Stimulated activated CD8-positive, alpha-beta memory T cell treated with anti-CD3 and anti-CD28 coated beads, Interleukin-2, amount 100 ng/mL, for 1 hour (primary cell): ENCODE measurements around the gene MTUS2.

Source experiments
- DNase-seq, 2 donors: peaks; one replicate each; pipeline ENCODE4 v3.0.0-alpha.2; 2020; ENCODE audit warnings: low read depth in 2 of 2

MTUS2 gene

DNA sequence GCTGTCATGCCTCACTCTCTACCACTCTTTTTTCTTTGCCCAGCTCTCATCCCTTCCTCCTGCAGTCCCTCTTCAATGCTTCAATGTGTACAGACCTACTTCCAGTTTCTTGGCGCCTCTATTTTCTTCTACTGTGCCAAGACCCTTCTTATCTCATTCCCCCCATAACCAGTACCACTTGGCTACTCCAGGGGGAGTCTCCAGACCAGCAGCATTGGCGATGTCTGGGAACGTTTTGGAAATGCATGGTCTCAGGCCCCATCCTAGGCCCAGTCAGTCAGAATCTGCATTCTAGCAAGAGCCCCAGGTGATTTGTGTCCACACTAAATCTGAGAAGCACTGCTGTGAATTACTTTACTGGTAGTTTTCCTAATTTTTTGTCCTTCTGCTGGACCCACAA is 577.1 kb downstream of the MTUS2 start:
- no peak for DNase-seq

DNA sequence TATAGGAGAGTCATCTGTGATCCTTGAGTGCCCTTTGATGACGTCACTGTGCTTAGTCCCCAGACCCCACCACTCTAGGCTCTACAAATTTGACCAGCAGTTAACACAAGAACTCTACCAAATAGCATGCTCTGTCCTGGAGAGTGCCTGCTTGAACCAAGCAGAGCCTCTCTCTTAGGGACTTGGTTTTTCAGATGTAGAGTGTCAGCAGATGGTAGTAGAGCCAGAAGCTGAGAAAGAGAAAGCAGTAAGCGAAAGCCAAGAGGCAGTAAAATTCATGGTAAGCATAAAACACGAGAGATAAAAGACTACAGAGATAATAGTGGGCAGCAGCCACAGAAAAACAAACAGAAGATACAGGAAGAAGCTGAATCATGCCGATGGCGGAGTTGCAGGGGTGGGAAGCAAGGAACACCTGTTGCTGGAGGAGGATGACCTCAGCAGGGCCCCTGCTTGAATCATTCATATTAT is 582.1 kb downstream of the MTUS2 start:
- DNase-seq = no peak

- DNase-seq = no peak
These were observed 585.3 kb downstream of the MTUS2 start for GRCh38 chr13:29405401-29405800.

DNA sequence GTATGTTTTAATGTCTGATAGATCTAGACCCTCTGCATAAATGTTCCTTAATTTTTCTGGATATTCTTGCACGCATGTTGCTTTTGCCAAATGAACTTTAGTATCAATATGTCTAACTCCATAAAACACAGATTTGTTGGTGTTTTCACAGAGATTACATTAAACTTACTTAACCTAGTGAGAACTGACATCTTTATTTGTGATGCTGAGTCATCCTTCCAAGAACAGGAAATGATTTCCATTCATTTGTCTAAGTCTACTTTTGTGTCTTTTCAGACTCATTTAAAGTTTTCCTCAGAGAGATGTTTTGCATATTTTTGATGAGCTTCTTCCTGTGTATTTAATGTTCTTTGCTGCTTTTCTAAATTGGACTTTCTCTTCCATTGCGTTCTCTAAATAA is 591.3 kb downstream of the MTUS2 start:
- DNase-seq = no peak

GRCh38 chr13:29418026-29418425 is 597.9 kb downstream of the MTUS2 start:
- DNase-seq = no peak

DNA sequence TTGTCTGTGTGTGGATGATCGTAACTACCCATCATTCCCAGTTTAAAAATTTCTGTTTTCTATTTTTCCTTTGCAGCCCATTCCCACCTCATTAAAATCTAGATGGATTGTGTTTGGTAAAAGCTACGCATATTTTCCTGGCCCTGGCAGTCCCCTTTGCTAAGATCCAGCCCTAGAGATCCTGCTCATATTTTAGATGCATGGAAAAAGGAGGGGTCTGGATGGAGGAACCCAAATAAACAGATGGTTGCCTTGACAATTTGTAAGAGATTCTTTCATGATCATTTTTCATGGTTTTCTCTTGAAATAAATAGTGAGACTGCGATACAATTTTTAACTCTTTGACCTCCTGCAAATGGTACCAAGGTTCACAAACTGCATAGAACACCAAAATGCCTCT is 601.0 kb downstream of the MTUS2 start:
- DNase-seq = no peak

- no peak for DNase-seq
These were observed 601.9 kb downstream of the MTUS2 start for GRCh38 chr13:29422015-29422414.

GRCh38 chr13:29423050-29423449 is 602.9 kb downstream of the MTUS2 start:
- no peak for DNase-seq

DNA sequence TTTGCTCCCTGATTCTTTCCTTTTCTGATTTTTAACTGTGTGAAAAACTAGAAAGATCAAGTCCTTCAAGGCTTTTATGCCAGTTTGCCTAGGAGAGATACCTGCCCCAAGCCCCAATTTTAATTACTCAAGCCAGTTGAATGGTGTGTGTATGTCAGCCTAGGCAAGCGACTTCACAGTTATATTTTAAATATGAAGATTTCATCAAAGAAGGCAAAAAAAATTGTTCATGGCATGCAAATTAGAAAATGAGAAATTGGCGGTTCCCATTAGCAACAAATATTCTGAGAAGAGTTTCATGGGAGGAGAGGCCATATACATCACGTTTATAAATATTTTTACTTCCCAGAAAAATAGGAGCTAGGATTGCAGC is 607.8 kb downstream of the MTUS2 start:
- DNase-seq = no peak

DNA sequence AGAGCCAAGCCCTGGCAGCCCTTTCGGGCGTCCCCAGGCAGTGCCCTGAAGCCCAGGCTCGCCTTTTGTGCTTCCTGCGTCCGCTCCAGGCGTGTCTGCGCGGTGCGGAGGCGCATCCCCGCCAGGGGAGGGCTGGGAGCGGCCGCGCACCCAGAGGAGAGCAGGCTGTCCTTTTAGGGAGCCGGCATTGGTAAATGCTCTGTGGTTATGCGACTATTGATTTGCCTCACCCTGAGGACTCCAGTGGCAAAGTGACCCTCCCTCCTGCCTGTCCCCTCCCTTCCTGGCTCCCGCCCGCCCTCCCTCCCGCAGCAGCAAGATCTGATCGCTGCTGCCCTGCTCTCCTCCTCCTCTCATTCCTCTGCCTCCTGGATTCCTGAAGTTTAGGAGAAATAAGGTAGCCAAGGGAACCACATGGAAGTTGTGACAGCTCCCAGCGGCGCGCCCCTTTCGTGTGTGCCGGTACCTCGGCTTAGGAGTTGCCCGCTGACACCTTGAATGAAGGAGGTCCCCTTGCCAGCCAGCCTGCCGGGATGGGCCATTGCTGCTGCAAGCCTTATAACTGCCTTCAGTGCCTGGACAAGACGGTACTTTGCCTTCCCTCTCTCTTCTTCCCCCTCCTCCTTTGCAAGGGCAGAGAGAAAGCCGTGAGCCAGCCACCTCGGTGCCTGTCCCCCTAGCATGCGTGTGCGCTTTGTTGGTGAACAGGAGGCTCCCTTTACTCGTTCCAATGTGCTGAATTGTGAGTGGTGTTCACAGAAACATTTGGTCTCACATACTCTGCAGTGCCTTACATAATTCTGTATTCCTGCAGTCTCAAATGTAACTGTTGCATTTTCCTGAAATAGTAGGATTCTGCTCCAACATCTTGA is 608.4 kb downstream of the MTUS2 start:
- no peak for DNase-seq

GRCh38 chr13:29429286-29429900 is 609.3 kb downstream of the MTUS2 start:
- DNase-seq = no peak

DNA sequence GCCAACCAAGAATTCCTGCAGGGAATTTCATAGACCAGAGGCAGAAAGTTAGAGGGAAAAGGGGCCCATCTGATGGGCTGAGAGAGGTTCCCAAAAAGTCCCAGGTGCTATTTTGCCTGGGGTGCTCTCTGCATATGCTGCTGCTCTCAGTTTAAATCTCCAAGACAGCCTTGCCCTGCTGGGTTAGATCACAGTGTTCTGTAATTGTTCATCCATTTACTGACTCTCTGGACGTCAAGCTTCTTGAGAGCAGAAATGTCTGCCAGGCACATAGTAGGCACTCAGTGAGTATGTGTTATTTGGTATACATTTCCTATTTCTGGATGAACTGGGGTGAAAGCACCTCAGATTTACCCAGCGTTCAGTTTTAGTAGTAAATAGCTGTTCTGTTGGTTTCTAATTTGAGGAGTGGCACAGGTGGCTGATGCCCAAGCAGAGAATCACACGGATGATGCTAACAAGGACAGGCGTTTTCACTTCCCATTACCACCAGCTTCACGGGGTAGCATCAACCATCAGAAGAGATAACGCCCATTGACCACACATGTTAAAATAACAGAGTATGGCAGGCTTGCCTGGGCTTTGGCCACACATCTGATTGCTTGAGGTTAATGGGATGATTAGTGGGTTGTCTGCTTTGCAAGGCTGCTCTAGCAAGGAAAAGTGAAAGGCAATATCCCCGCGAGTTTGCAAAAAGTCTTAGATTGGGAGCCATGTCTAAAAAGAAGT is 614.2 kb downstream of the MTUS2 start:
- no peak for DNase-seq

- DNase-seq = no peak
These were observed 615.2 kb downstream of the MTUS2 start for GRCh38 chr13:29435125-29435911.

DNA sequence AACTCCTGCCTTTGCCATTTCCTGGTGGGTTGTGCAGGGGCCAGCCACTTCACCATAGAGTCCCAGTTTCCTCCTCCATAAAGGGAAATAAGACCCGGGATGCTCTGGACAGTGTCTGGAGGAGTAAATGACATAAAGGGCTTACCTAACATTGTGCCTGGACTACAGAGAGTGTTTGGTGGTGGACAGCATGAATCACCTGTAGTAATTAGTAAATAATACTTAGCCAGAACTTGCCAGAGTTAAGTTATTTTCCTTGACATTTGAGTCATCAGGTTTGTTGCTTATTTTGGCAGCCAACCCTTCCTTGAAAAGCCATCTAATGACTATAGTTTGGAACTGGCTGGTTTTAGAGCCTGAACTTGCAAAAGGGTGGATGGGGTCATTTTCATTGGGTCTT is 616.2 kb downstream of the MTUS2 start:
- DNase-seq = no peak

GRCh38 chr13:29436721-29437280 is 616.7 kb downstream of the MTUS2 start:
- DNase-seq = no peak

GRCh38 chr13:29438769-29439168 is 618.6 kb downstream of the MTUS2 start:
- no peak for DNase-seq

DNA sequence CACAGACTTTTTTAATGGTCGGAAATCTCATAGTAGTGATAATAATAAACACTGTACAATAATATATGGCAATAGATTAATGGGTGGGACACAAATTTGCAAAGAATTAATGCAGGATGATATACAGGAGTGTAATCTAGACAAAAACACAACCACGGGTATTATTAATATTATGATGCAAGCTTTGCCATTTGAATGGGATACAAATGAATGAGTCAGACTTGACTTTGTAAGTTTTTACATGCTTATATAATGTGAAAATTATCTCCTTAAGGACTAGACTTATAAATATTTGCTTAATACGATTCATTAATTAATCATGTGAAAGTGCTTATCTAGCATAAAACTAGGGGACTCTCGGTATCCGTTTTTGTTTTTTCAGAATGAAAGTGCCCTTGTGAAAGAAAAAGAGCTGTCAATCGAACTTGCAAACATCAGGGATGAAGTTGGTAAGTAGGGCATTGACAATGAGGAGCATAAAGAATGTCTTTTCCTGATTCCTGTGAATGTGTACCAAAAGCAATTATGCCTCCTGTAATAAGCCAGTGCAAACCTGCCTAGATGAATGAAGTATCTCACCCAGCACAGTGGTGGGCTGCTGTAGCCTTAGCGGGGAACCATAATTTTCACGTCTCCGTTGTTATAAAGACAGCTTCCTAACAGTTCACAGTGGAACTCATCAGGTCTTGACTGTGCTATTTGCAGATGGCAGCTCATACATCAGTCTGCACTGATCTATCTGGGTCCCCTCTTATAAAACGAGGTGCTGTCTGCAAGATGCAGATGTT is 619.7 kb downstream of the MTUS2 start:
- DNase-seq = no peak

GRCh38 chr13:29441306-29441705 is 621.2 kb downstream of the MTUS2 start:
- DNase-seq = no peak

- no peak for DNase-seq
These were observed 625.9 kb downstream of the MTUS2 start for GRCh38 chr13:29446016-29446415.

DNA sequence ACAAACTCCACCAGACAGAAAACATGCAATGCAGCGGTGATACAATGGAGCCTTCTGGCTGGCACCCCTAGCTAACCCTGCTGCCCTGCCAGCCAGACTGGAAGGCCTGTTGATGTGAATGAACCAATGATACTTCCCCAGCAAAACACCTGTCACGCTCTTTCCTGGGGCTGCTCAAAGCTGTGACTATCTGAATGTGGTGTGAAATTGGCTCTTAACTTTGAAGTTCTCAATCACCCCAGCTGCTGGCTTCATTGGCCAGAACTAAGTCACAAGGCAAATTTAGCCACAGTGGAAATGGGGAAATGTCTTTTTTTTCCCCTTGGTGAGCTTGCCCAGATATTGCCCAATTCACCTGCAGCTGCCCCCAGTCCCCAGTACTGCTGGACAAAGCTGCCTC is 628.0 kb downstream of the MTUS2 start:
- DNase-seq = no peak

GRCh38 chr13:29449726-29450125 is 629.6 kb downstream of the MTUS2 start:
- no peak for DNase-seq
